Measurements from ENCODE around the gene GPAM. TPM values are rescaled to one million over a fixed set of nuclear protein-coding genes. Genes with fewer than 3 reads are reported as not detected.

Gene GPAM
- total and polyA plus RNA-seq, 9 of the 15 experiments (the other 6 are each of a cell fraction or from before 2014, with no cell fraction given): 3.5 to 7.5 (median 5.5) TPM

- POLR2A ChIA-PET: no interaction called here
- TF ChIP-seq RAD21 (CRISPR knock-in tag; conservative IDR thresholded peaks at IDR 0.05 in 1 of 2, IDR thresholded peaks at IDR 0.05 in 1 of 2): peak; percentile 11 to 46; a peak in 2 of 4 replicates
- peak; percentile 54; the same call in 1 of the 2 replicates for TF ChIP-seq SMC3 (conservative IDR thresholded peaks at IDR 0.05; ENCODE audit: insufficient read depth, low read depth, low read length)
- TF ChIP-seq CTCF (IDR thresholded peaks at IDR 0.05 in 2 of 3, conservative IDR thresholded peaks at IDR 0.05 in 1 of 3; ENCODE audit: insufficient read depth in 2 of 3, low read depth in 1 of 3, low read length in 3 of 3): peak; percentile 65 to 71 (median 68)
- TF ChIP-seq ZHX1 (conservative IDR thresholded peaks at IDR 0.05; ENCODE audit: low read length): no peak
- peak; percentile 5; the same call in 1 of the 2 replicates for TF ChIP-seq REST (IDR thresholded peaks at IDR 0.05; ENCODE audit: borderline replicate concordance)
- no peak for TF ChIP-seq REST (CRISPR knock-in tag; IDR thresholded peaks at IDR 0.05; ENCODE audit: low read depth)
- TF ChIP-seq ZBTB1 (CRISPR knock-in tag; IDR thresholded peaks at IDR 0.05; ENCODE audit: borderline replicate concordance, low read depth): no peak
- intact Hi-C loops (cut with micrococcal nuclease): no loop called here
- ATAC-seq (peak; percentile 91), FAIRE-seq (peak; percentile 60), DNase-seq (ENCODE audit: extremely low read depth in 1 of 4, low spot score in 3 of 4) (peak; percentile 44 to 57 (median 50))
- 16% methylated on average over 10 of the region's 12 CpGs for WGBS (ENCODE audit: insufficient coverage, low coverage, missing lambda C conversion rate)
- H2AFZ ChIP-seq (ENCODE audit: low read depth, low read length): no peak overlapping the region
- H3K9ac ChIP-seq (ENCODE audit: insufficient read depth in 1 of 2, low read depth in 2 of 2, low read length in 2 of 2): no peak overlapping the region
- H3K27me3 ChIP-seq (ENCODE audit: control insufficient read depth in 2 of 2, insufficient read depth in 2 of 2, low read length in 2 of 2): no peaks in the 10 kb centered on the region; a peak in 1 of 5 replicates
- H3K9me3 ChIP-seq (replicated peaks; ENCODE audit: control insufficient read depth, insufficient read depth, low read depth, low read length): no peaks in the 10 kb centered on the region
- H3K4me2 ChIP-seq (ENCODE audit: insufficient read depth, low read length): no peak overlapping the region
- H3K4me3 ChIP-seq: no peak overlapping the region
- BruUV-seq (replicated peaks): no TSS peak
- H3K79me2 ChIP-seq (ENCODE audit: control insufficient read depth, insufficient read depth, low read length): no peaks in the 10 kb centered on the region
- no peaks in the 10 kb centered on the region for H3K4me1 ChIP-seq (replicated peaks in 1 of 2; ENCODE audit: control insufficient read depth in 2 of 2, insufficient read depth in 2 of 2, low read length in 2 of 2)
- in situ Hi-C loops (cut with MboI): no loop called here
- H3K36me3 ChIP-seq (ENCODE audit: control insufficient read depth, insufficient read depth, low read length): no peaks in the 10 kb centered on the region
- H4K20me1 ChIP-seq (replicated peaks; ENCODE audit: control insufficient read depth, insufficient read depth, low read length): no peaks in the 10 kb centered on the region
- CTCF ChIA-PET (ENCODE audit: low intra/inter-chr PET ratio): no interaction called here
- H3K27ac ChIP-seq (ENCODE audit: extremely low read depth, low read depth, low read length): no peak overlapping the region
- no peaks in the 10 kb centered on the region for H3K9me1 ChIP-seq (ENCODE audit: control insufficient read depth, insufficient read depth, low read length)
Measured at GRCh38 chr10:112115781-112116385, 67.7 kb downstream of the GPAM start.

All from K562 (cell line).